ENCODE data around the gene CIB4. TPM values are rescaled to one million over a fixed set of nuclear protein-coding genes. Genes with fewer than 3 reads are reported as not detected.

CIB4 gene
- total and polyA plus RNA-seq, 2 of the 4 experiments (the other 2 are of a cell fraction): not detected

DNA sequence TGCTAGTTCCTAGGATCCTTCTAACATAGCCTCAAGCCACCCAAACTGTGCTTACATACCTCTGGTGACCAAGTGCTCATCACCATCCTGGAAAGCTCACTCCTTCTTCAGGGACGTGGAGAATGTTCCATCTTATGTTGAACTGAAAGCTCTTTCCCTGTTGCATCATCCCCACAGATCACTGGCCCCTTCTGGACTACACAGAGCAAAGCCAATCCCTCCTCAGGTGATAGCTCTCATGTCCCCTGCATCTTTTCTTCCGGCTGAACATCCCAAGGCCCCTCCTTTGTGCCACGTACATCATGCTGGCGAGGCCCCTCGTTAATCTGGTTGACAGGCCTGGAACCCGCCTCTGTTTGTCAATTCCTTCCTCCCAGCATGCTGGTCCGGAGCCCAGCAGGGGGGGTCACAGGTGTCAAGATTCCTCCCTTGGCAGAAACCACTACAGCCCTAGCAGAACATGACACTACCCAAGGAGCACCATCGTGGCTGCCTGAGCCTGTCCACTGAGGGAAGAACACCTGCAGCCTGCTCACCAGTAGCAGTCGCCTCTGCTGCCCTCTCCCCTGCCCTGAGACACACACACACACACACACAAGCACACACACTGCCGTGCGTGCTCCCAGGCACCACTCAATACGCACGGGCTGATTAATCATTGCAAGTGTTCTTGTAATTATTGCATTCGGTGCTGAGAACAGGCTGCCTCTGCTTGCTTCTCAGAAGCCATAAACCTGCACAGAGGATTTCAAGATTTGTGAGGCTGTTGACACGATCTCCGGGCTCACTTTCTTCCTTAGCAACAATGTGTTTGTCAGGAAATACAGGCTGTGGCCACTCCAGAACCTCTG, 45.0 kb upstream of the CIB4 start:
- Histone ChIP-seq H4K91ac (ENCODE audit: insufficient read depth, low read depth, low read length) (no peak overlapping the region), H3K36me3 (ENCODE audit: control insufficient read depth, insufficient read depth, low read length) (no peaks in the 10 kb centered on the region), H2BK5ac (ENCODE audit: low read depth, low read length, poor library complexity, severe bottlenecking) (no peak overlapping the region), H3K9me3 (ENCODE audit: control insufficient read depth, insufficient read depth, low read length) (no peaks in the 10 kb centered on the region), H3K56ac (ENCODE audit: extremely low read depth, insufficient read depth, low read length) (no peak overlapping the region), H3K9ac (ENCODE audit: low read depth, low read length) (no peak overlapping the region), H4K8ac (ENCODE audit: low read depth in 2 of 2, low read length in 2 of 2) (no peak overlapping the region), H3K27ac (ENCODE audit: insufficient read depth, low read length) (no peak overlapping the region), H3K79me1 (ENCODE audit: low read depth in 1 of 2, low read length in 2 of 2) (no peaks in the 10 kb centered on the region), H3K23ac (ENCODE audit: low read depth, low read length) (no peak overlapping the region), H2AK5ac (ENCODE audit: low read depth, low read length) (no peak overlapping the region), H3K18ac (ENCODE audit: low read depth, low read length) (no peak overlapping the region), H2BK15ac (ENCODE audit: low read depth, low read length) (no peak overlapping the region), H3K4me2 (ENCODE audit: low read depth, low read length) (no peak overlapping the region), H2AFZ (replicated peaks; ENCODE audit: low read length, poor library complexity) (no peak overlapping the region), H3K14ac (replicated peaks; ENCODE audit: low read depth, low read length) (no peak overlapping the region), H3K27me3 (ENCODE audit: control insufficient read depth, insufficient read depth, low read length) (peaks cover 73% of the 10 kb centered on the region), H2BK120ac (ENCODE audit: low read depth, low read length) (no peak overlapping the region), H4K5ac (ENCODE audit: low read depth, low read length) (no peak overlapping the region), H2BK20ac (ENCODE audit: low read depth, low read length) (no peak overlapping the region), H3K9me1 (ENCODE audit: insufficient read depth, low read length) (no peaks in the 10 kb centered on the region), H3K4ac (ENCODE audit: low read depth, low read length) (no peak overlapping the region), H3K4me1 (ENCODE audit: control insufficient read depth, insufficient read depth, low read length) (no peaks in the 10 kb centered on the region), H2AK9ac (replicated peaks; ENCODE audit: low read depth, low read length, poor library complexity) (no peak overlapping the region), H4K20me1 (ENCODE audit: insufficient read depth, low read length) (no peaks in the 10 kb centered on the region), H3K4me3 (ENCODE audit: insufficient read depth, low read depth, low read length) (no peak overlapping the region)
- POLR2A ChIA-PET (ENCODE audit: unreplicated experiment): no interaction called here
- BruUV-seq (replicated peaks): no TSS peak
- DNase-seq (no peak), ATAC-seq (ENCODE audit: low read depth) (no peak)
- intact Hi-C loops (cut with micrococcal nuclease) (no loop called here), dilution Hi-C loops (cut with HindIII; ENCODE audit: low sequenced_read_pairs, unreplicated experiment) (no loop called here), in situ Hi-C loops (cut with MboI; ENCODE audit: low sequenced_read_pairs) (no loop called here)
- CTCF ChIA-PET: no interaction called here
- TF ChIP-seq MAZ (IDR thresholded peaks at IDR 0.05; ENCODE audit: borderline replicate concordance, low read depth, low read length) (no peak), CEBPB (IDR thresholded peaks at IDR 0.05; ENCODE audit: low read depth, low read length) (0 out of 2 replicates have a peak, but pooled peaks have one; percentile 23), FOS (IDR thresholded peaks at IDR 0.05; ENCODE audit: low read depth, low read length) (no peak), NFE2L2 (IDR thresholded peaks at IDR 0.05; ENCODE audit: low read depth, low read length) (no peak)
- 47% methylated on average over 5 of the region's 16 CpGs; no CpG with 5 or more reads in 1 of the 2 experiments for WGBS, 2 experiments (ENCODE audit: extremely low coverage in 2 of 2, insufficient read length in 1 of 2)

All from IMR-90 (cell line).